GM18498 (cell line): ENCODE results near the gene ABHD12.
A peak's percentile ranks its signal among the peaks of the same experiment; 100 is the strongest.
"Not testable (repeated sequence)": the region's sequence is repeated elsewhere in the genome, so short reads cannot be mapped to it uniquely, and the experiment has no call there.

Source experiments
- ATAC-seq: cut with Tn5 transposase; IDR thresholded peaks from one replicate; pipeline ENCODE4 v1.9.1; 2021; ENCODE audit warnings: mild to moderate bottlenecking, moderate library complexity; ENCODE audit not compliant: unreplicated experiment

The ABHD12 gene

GRCh38 chr20:25324412-25324811 lies 66.2 kb downstream of the ABHD12 start:
- no peak for ATAC-seq

- no peak for ATAC-seq
Observed at GRCh38 chr20:25323496-25324246, 67.0 kb downstream of the ABHD12 start.

GRCh38 chr20:25321991-25322390 lies 68.6 kb downstream of the ABHD12 start:
- no peak for ATAC-seq

- no peak for ATAC-seq
Observed at GRCh38 chr20:25321262-25321831, 69.3 kb downstream of the ABHD12 start.

GRCh38 chr20:25320035-25320800 lies 70.4 kb downstream of the ABHD12 start:
- no peak for ATAC-seq

GRCh38 chr20:25319241-25320034 lies 71.2 kb downstream of the ABHD12 start:
- peak; percentile 2 for ATAC-seq

GRCh38 chr20:25318471-25319240 lies 72.0 kb downstream of the ABHD12 start:
- ATAC-seq: peak; percentile 94

- ATAC-seq: no peak
Observed at GRCh38 chr20:25317351-25318075, 73.1 kb downstream of the ABHD12 start.

GRCh38 chr20:25316506-25317190 lies 74.0 kb downstream of the ABHD12 start:
- no peak for ATAC-seq

- ATAC-seq: no peak
Observed at GRCh38 chr20:25315418-25316210, 75.0 kb downstream of the ABHD12 start.

GRCh38 chr20:25314497-25315417 lies 75.9 kb downstream of the ABHD12 start:
- ATAC-seq: no peak

- ATAC-seq: no peak
Observed at GRCh38 chr20:25313593-25313992, 77.0 kb downstream of the ABHD12 start.

GRCh38 chr20:25312716-25313115 lies 77.9 kb downstream of the ABHD12 start:
- ATAC-seq: not testable (repeated sequence)

GRCh38 chr20:25310921-25311728 lies 79.5 kb downstream of the ABHD12 start:
- no peak for ATAC-seq

GRCh38 chr20:25310268-25310920 lies 80.2 kb downstream of the ABHD12 start:
- peak; percentile 94 for ATAC-seq
